Caco-2 (cell line): Measurements from ENCODE around the gene CCK. TPM values are rescaled to one million over a fixed set of nuclear protein-coding genes. Genes with fewer than 3 reads are reported as not detected.

ENCODE experiments used
- BruUV-seq: library from RNA; stranded (reverse); fragments of 400-500 nt; replicated peaks from 2 replicates; lab custom pipeline; 2021; lab: Mats Ljungman, UMichigan
- CTCF ChIA-PET: fragments of 300-600 bp; sonication (Branson Sonifier 250); formaldehyde crosslinking; loops from one replicate; lab custom pipeline; 2022; ENCODE audit warnings: antibody characterized with exemption; lab: Charles Lee
- POLR2A ChIA-PET: fragments of 300-600 bp; sonication (Branson Sonifier 250); formaldehyde crosslinking; loops from one replicate; lab custom pipeline; 2022; ENCODE audit warnings: antibody characterized with exemption; lab: Charles Lee
- DNase-seq, 2 experiments: peaks; one replicate each; pipeline versions ENCODE4 v3.0.0 to v3.0.0-alpha.2; 2020 to 2022
- H3K27me3 ChIP-seq: replicated peaks from 2 replicates; pipeline ENCODE4 v1.6.0; 2011; ENCODE audit warnings: low read length; ENCODE audit not compliant: control insufficient read depth, insufficient read depth
- H3K36me3 ChIP-seq: 2 replicates; pipeline ENCODE4 v1.5.1; 2011; ENCODE audit warnings: low read length; ENCODE audit not compliant: control insufficient read depth, insufficient read depth
- H3K4me1 ChIP-seq: fragments of 250-450 bp; sonication (Bioruptor Pico); 2 replicates; pipeline ENCODE4 v1.5.1; 2020; ENCODE audit warnings: mild to moderate bottlenecking
- H3K4me3 ChIP-seq: 2 replicates; pipeline ENCODE4 v1.5.1; 2011; ENCODE audit warnings: low read depth, mild to moderate bottlenecking, control low read depth, low read length
- H3K9me3 ChIP-seq: fragments of 250-450 bp; sonication (Bioruptor Pico); 2 replicates; pipeline ENCODE4 v1.5.1; 2020; ENCODE audit warnings: mild to moderate bottlenecking, moderate library complexity
- H3K27ac Mint-ChIP-seq: one replicate; pipeline ENCODE4 v1.8.0; 2022; ENCODE audit warnings: mixed read lengths; ENCODE audit not compliant: unreplicated experiment
- H3K27me3 Mint-ChIP-seq: one replicate; pipeline ENCODE4 v1.8.0; 2022; ENCODE audit warnings: mixed read lengths; ENCODE audit not compliant: insufficient read depth, unreplicated experiment
- H3K36me3 Mint-ChIP-seq: one replicate; pipeline ENCODE4 v1.8.0; 2022; ENCODE audit warnings: mild to moderate bottlenecking, mixed read lengths; ENCODE audit not compliant: insufficient read depth, unreplicated experiment
- H3K4me1 Mint-ChIP-seq: one replicate; pipeline ENCODE4 v1.8.0; 2022; ENCODE audit warnings: low read depth, mixed read lengths; ENCODE audit not compliant: unreplicated experiment
- H3K4me3 Mint-ChIP-seq: one replicate; pipeline ENCODE4 v1.8.0; 2022; ENCODE audit warnings: mild to moderate bottlenecking, moderate library complexity, mixed read lengths; ENCODE audit not compliant: unreplicated experiment
- H3K9me3 Mint-ChIP-seq: one replicate; pipeline ENCODE4 v1.8.0; 2022; ENCODE audit warnings: mixed read lengths; ENCODE audit not compliant: unreplicated experiment
- CTCF ChIP-seq, 2 experiments: fragments of 200-600 bp in 1 of 2; IDR thresholded peaks; 1 replicate in 1 of 2; 2 replicates in 1 of 2; pipeline versions ENCODE4 v1.5.1 to v1.8.0; 2011 to 2022; ENCODE audit warnings: antibody characterized with exemption in 1 of 2, control low read depth in 1 of 2, inconsistent platforms in 1 of 2, low read depth in 1 of 2, low read length in 1 of 2, mild to moderate bottlenecking in 1 of 2, moderate library complexity in 1 of 2; ENCODE audit not compliant: insufficient read depth in 1 of 2, severe bottlenecking in 1 of 2, unreplicated experiment in 1 of 2
- intact Hi-C: fragments of 100-400 bp; cut with micrococcal nuclease; formaldehyde crosslinking; loops from one replicate; pipeline ENCODE4 v1.10.0; 2022; ENCODE audit not compliant: unreplicated experiment
- total RNA-seq: library from RNA; stranded (reverse); gene quantifications from 2 replicates; pipeline ENCODE4 v1.2.3, GENCODE V29; 2022

CCK gene
- total RNA-seq, 1 experiment from 2014 or later, result not detected

- ChIA-PET CTCF (no interaction called here), POLR2A (no interaction called here)
- no peaks in the 10 kb centered on the region for H3K36me3 Mint-ChIP-seq
- peaks cover 7% of the 10 kb centered on the region; the same call in 1 of the 2 replicates for H3K9me3 ChIP-seq
- H3K4me3 Mint-ChIP-seq, result no peak overlapping the region
- H3K4me1 Mint-ChIP-seq, result no peaks in the 10 kb centered on the region
- DNase-seq, result no peak
- no peaks in the 10 kb centered on the region for H3K9me3 Mint-ChIP-seq
- no peak overlapping the region for H3K4me3 ChIP-seq
- H3K36me3 ChIP-seq, result no peaks in the 10 kb centered on the region
- no TSS peak for BruUV-seq
- no peaks in the 10 kb centered on the region for H3K27me3 ChIP-seq
- intact Hi-C loops, result no loop called here
- peaks cover 19% of the 10 kb centered on the region for H3K27me3 Mint-ChIP-seq
- no peak for TF ChIP-seq CTCF (IDR thresholded peaks at IDR 0.05; ENCODE audit: insufficient read depth in 1 of 2, low read depth in 1 of 2, low read length in 1 of 2, severe bottlenecking in 1 of 2, unreplicated experiment in 1 of 2)
- H3K27ac Mint-ChIP-seq, result no peak overlapping the region
- no peaks in the 10 kb centered on the region for H3K4me1 ChIP-seq
Measured at GRCh38 chr3:42270561-42270960, 4.6 kb upstream of the CCK start.

- no peaks in the 10 kb centered on the region for H3K36me3 ChIP-seq
- BruUV-seq, result no TSS peak
- no peak for TF ChIP-seq CTCF (IDR thresholded peaks at IDR 0.05; ENCODE audit: insufficient read depth in 1 of 2, low read depth in 1 of 2, low read length in 1 of 2, severe bottlenecking in 1 of 2, unreplicated experiment in 1 of 2)
- ChIA-PET CTCF (no interaction called here), POLR2A (no interaction called here)
- Mint-ChIP-seq H3K27me3 (peaks cover 19% of the 10 kb centered on the region), H3K9me3 (no peaks in the 10 kb centered on the region), H3K4me1 (no peaks in the 10 kb centered on the region), H3K4me3 (no peak overlapping the region), H3K36me3 (no peaks in the 10 kb centered on the region), H3K27ac (no peak overlapping the region)
- H3K9me3 ChIP-seq, result peaks cover 7% of the 10 kb centered on the region; the same call in 1 of the 2 replicates
- DNase-seq, result no peak
- intact Hi-C loops, result no loop called here
- no peak overlapping the region for H3K4me3 ChIP-seq
- H3K4me1 ChIP-seq, result no peaks in the 10 kb centered on the region
- H3K27me3 ChIP-seq, result no peaks in the 10 kb centered on the region
Measured at GRCh38 chr3:42269647-42270046, 3.7 kb upstream of the CCK start.

- Mint-ChIP-seq H3K4me3 (no peak overlapping the region), H3K27me3 (peaks cover 26% of the 10 kb centered on the region), H3K36me3 (no peaks in the 10 kb centered on the region), H3K9me3 (no peaks in the 10 kb centered on the region), H3K27ac (no peak overlapping the region), H3K4me1 (no peaks in the 10 kb centered on the region)
- H3K9me3 ChIP-seq, result peaks cover 7% of the 10 kb centered on the region; the same call in 1 of the 2 replicates
- CTCF ChIA-PET, result no interaction called here
- no peaks in the 10 kb centered on the region for H3K27me3 ChIP-seq
- no peak for DNase-seq
- H3K36me3 ChIP-seq, result no peaks in the 10 kb centered on the region
- H3K4me1 ChIP-seq, result no peaks in the 10 kb centered on the region
- BruUV-seq, result no TSS peak
- no peak for TF ChIP-seq CTCF (IDR thresholded peaks at IDR 0.05; ENCODE audit: insufficient read depth in 1 of 2, low read depth in 1 of 2, low read length in 1 of 2, severe bottlenecking in 1 of 2, unreplicated experiment in 1 of 2)
- H3K4me3 ChIP-seq, result no peak overlapping the region
- POLR2A ChIA-PET, result no interaction called here
- intact Hi-C loops, result no loop called here
Measured at GRCh38 chr3:42267878-42268277, 1.9 kb upstream of the CCK start.
